Measurements from ENCODE around the gene DOK1. TPM values are rescaled to one million over a fixed set of nuclear protein-coding genes. Genes with fewer than 3 reads are reported as not detected.

The DOK1 gene
- total RNA-seq, 4 donors from 2014 or later = 0.29 to 85.0 (median 13.8) TPM

- H3K36me3 ChIP-seq = no peaks in the 10 kb centered on the region
- TF ChIP-seq POLR2A (IDR thresholded peaks at IDR 0.05) = no peak
- no peak for TF ChIP-seq CTCF (IDR thresholded peaks at IDR 0.05)
- H3K9me3 ChIP-seq = no peaks in the 10 kb centered on the region
- no peak overlapping the region for H3K27ac ChIP-seq
- no peak overlapping the region for H3K4me3 ChIP-seq
- DNase-seq = no peak
- intact Hi-C loops (cut with DNase I; ENCODE audit: low total_unique reads) = no loop called here
- no peaks in the 10 kb centered on the region for H3K27me3 ChIP-seq
- H3K4me1 ChIP-seq = no peaks in the 10 kb centered on the region
Measured at GRCh38 chr2:74564222-74564621, 9.7 kb downstream of the DOK1 start.

- H3K4me1 ChIP-seq = no peaks in the 10 kb centered on the region
- DNase-seq = no peak
- H3K36me3 ChIP-seq = no peaks in the 10 kb centered on the region
- TF ChIP-seq POLR2A (IDR thresholded peaks at IDR 0.05) (no peak), CTCF (IDR thresholded peaks at IDR 0.05) (no peak)
- intact Hi-C loops (cut with DNase I; ENCODE audit: low total_unique reads) = no loop called here
- H3K27me3 ChIP-seq = no peaks in the 10 kb centered on the region
- H3K9me3 ChIP-seq = no peaks in the 10 kb centered on the region
- H3K4me3 ChIP-seq = no peak overlapping the region
- no peak overlapping the region for H3K27ac ChIP-seq
Measured at GRCh38 chr2:74566076-74566753, 11.7 kb downstream of the DOK1 start.

- H3K36me3 ChIP-seq = no peaks in the 10 kb centered on the region
- H3K9me3 ChIP-seq = no peaks in the 10 kb centered on the region
- no peaks in the 10 kb centered on the region for H3K4me1 ChIP-seq
- DNase-seq = no peak
- H3K4me3 ChIP-seq = no peak overlapping the region
- no peak for TF ChIP-seq CTCF (IDR thresholded peaks at IDR 0.05)
- TF ChIP-seq POLR2A (IDR thresholded peaks at IDR 0.05) = no peak
- H3K27ac ChIP-seq = no peak overlapping the region
- intact Hi-C loops (cut with DNase I; ENCODE audit: low total_unique reads) = no loop called here
- no peaks in the 10 kb centered on the region for H3K27me3 ChIP-seq
Measured at GRCh38 chr2:74566754-74567085, 12.2 kb downstream of the DOK1 start.

- Histone ChIP-seq H3K27me3 (no peaks in the 10 kb centered on the region), H3K9me3 (no peaks in the 10 kb centered on the region), H3K27ac (no peak overlapping the region), H3K4me3 (no peak overlapping the region), H3K4me1 (no peaks in the 10 kb centered on the region), H3K36me3 (no peaks in the 10 kb centered on the region)
- TF ChIP-seq POLR2A (IDR thresholded peaks at IDR 0.05) (no peak), CTCF (IDR thresholded peaks at IDR 0.05) (no peak)
- intact Hi-C loops (cut with DNase I; ENCODE audit: low total_unique reads) = no loop called here
- DNase-seq = no peak
Measured at GRCh38 chr2:74567881-74568280, 13.4 kb downstream of the DOK1 start.

GRCh38 chr2:74569686-74570085 is 15.2 kb downstream of the DOK1 start:
- Histone ChIP-seq H3K27me3 (no peaks in the 10 kb centered on the region), H3K27ac (no peak overlapping the region), H3K4me1 (no peaks in the 10 kb centered on the region), H3K4me3 (no peak overlapping the region), H3K36me3 (no peaks in the 10 kb centered on the region), H3K9me3 (no peaks in the 10 kb centered on the region)
- TF ChIP-seq POLR2A (IDR thresholded peaks at IDR 0.05) = no peak
- TF ChIP-seq CTCF (IDR thresholded peaks at IDR 0.05) = no peak
- intact Hi-C loops (cut with DNase I; ENCODE audit: low total_unique reads) = no loop called here
- DNase-seq = no peak

Measured in uterus (tissue), 4 donors.